ENCODE measurements around the gene ATG4C.

ATG4C gene

GRCh38 chr1:62800825-62801306 is 16.9 kb downstream of the ATG4C start:
- H3K36me3 ChIP-seq (ENCODE audit: control insufficient read depth, low read length): peaks cover 6% of the 10 kb centered on the region; the same call in 1 of the 2 replicates
- no peaks in the 10 kb centered on the region for H4K20me1 ChIP-seq (ENCODE audit: control insufficient read depth, insufficient read depth, low read depth, low read length)
- H3K27me3 ChIP-seq (ENCODE audit: control insufficient read depth, low read length): no peaks in the 10 kb centered on the region
- H3K4me1 ChIP-seq (ENCODE audit: control insufficient read depth, low read length): peaks cover 22% of the 10 kb centered on the region
- H3K79me2 ChIP-seq (ENCODE audit: control insufficient read depth, low read length): peaks cover 13% of the 10 kb centered on the region
- TF ChIP-seq EZH2phosphoT487 (IDR thresholded peaks at IDR 0.05; ENCODE audit: borderline replicate concordance, low read length) (no peak), CTCF (IDR thresholded peaks at IDR 0.05; ENCODE audit: low read depth, low read length, poor library complexity, severe bottlenecking) (no peak)
- H3K9me2 ChIP-seq (replicated peaks; ENCODE audit: control insufficient read depth, low read length): no peaks in the 10 kb centered on the region
- peak overlapping the region; percentile 2 for H3K4me2 ChIP-seq (ENCODE audit: low read length)
- H3K9me3 ChIP-seq (ENCODE audit: control insufficient read depth, insufficient read depth, low read length): no peaks in the 10 kb centered on the region
- H3F3A ChIP-seq (ENCODE audit: control insufficient read depth, insufficient read depth): no peaks in the 10 kb centered on the region; the same call in 1 of the 2 replicates
- H3K27ac ChIP-seq (ENCODE audit: low read depth, low read length): no peak overlapping the region
- no peak overlapping the region for H3K4me3 ChIP-seq (ENCODE audit: low read length)

- Histone ChIP-seq H3K79me2 (ENCODE audit: control insufficient read depth, low read length) (no peaks in the 10 kb centered on the region), H3F3A (ENCODE audit: control insufficient read depth, insufficient read depth) (no peaks in the 10 kb centered on the region), H3K9me3 (ENCODE audit: control insufficient read depth, insufficient read depth, low read length) (no peaks in the 10 kb centered on the region), H3K9me2 (replicated peaks; ENCODE audit: control insufficient read depth, low read length) (no peaks in the 10 kb centered on the region), H4K20me1 (ENCODE audit: control insufficient read depth, insufficient read depth, low read depth, low read length) (no peaks in the 10 kb centered on the region), H3K4me1 (ENCODE audit: control insufficient read depth, low read length) (peaks cover 11% of the 10 kb centered on the region), H3K27me3 (ENCODE audit: control insufficient read depth, low read length) (no peaks in the 10 kb centered on the region), H3K27ac (ENCODE audit: low read depth, low read length) (no peak overlapping the region), H3K4me2 (ENCODE audit: low read length) (no peak overlapping the region), H3K4me3 (ENCODE audit: low read length) (no peak overlapping the region), H3K36me3 (ENCODE audit: control insufficient read depth, low read length) (peaks cover 7% of the 10 kb centered on the region; the same call in 1 of the 2 replicates)
- TF ChIP-seq EZH2phosphoT487 (IDR thresholded peaks at IDR 0.05; ENCODE audit: borderline replicate concordance, low read length) (no peak), CTCF (IDR thresholded peaks at IDR 0.05; ENCODE audit: low read depth, low read length, poor library complexity, severe bottlenecking) (no peak)
Observed at GRCh38 chr1:62809788-62810187, 25.9 kb downstream of the ATG4C start.

- Histone ChIP-seq H3K79me2 (ENCODE audit: control insufficient read depth, low read length) (no peaks in the 10 kb centered on the region), H3K27me3 (ENCODE audit: control insufficient read depth, low read length) (no peaks in the 10 kb centered on the region), H4K20me1 (ENCODE audit: control insufficient read depth, insufficient read depth, low read depth, low read length) (no peaks in the 10 kb centered on the region), H3K9me2 (replicated peaks; ENCODE audit: control insufficient read depth, low read length) (no peaks in the 10 kb centered on the region), H3K36me3 (ENCODE audit: control insufficient read depth, low read length) (peaks cover 7% of the 10 kb centered on the region; the same call in 1 of the 2 replicates), H3F3A (ENCODE audit: control insufficient read depth, insufficient read depth) (no peaks in the 10 kb centered on the region), H3K4me1 (ENCODE audit: control insufficient read depth, low read length) (peaks cover 11% of the 10 kb centered on the region), H3K9me3 (ENCODE audit: control insufficient read depth, insufficient read depth, low read length) (no peaks in the 10 kb centered on the region), H3K27ac (ENCODE audit: low read depth, low read length) (no peak overlapping the region), H3K4me2 (ENCODE audit: low read length) (no peak overlapping the region), H3K4me3 (ENCODE audit: low read length) (no peak overlapping the region)
- no peak for TF ChIP-seq EZH2phosphoT487 (IDR thresholded peaks at IDR 0.05; ENCODE audit: borderline replicate concordance, low read length)
Observed at GRCh38 chr1:62810420-62811274, 26.7 kb downstream of the ATG4C start.

GRCh38 chr1:62823556-62823955 is 39.6 kb downstream of the ATG4C start:
- Histone ChIP-seq H3K4me2 (ENCODE audit: low read length) (no peak overlapping the region), H3K9me3 (ENCODE audit: control insufficient read depth, insufficient read depth, low read length) (no peaks in the 10 kb centered on the region), H3K36me3 (ENCODE audit: control insufficient read depth, low read length) (no peaks in the 10 kb centered on the region), H3K27ac (ENCODE audit: low read depth, low read length) (no peak overlapping the region), H3F3A (ENCODE audit: control insufficient read depth, insufficient read depth) (no peaks in the 10 kb centered on the region), H3K9me2 (replicated peaks; ENCODE audit: control insufficient read depth, low read length) (no peaks in the 10 kb centered on the region), H4K20me1 (ENCODE audit: control insufficient read depth, insufficient read depth, low read depth, low read length) (no peaks in the 10 kb centered on the region), H3K27me3 (ENCODE audit: control insufficient read depth, low read length) (no peaks in the 10 kb centered on the region), H3K4me3 (ENCODE audit: low read length) (no peak overlapping the region), H3K4me1 (ENCODE audit: control insufficient read depth, low read length) (no peaks in the 10 kb centered on the region), H3K79me2 (ENCODE audit: control insufficient read depth, low read length) (no peaks in the 10 kb centered on the region)
- TF ChIP-seq CTCF (IDR thresholded peaks at IDR 0.05; ENCODE audit: low read depth, low read length, poor library complexity, severe bottlenecking): no peak
- TF ChIP-seq EZH2phosphoT487 (IDR thresholded peaks at IDR 0.05; ENCODE audit: borderline replicate concordance, low read length): no peak
